Measurements from ENCODE around the gene USP14.

Gene USP14

GRCh38 chr18:199768-200167 lies 41.4 kb downstream of the USP14 start:
- no peak overlapping the region for H3K4me3 ChIP-seq (replicated peaks in 1 of 2; ENCODE audit: low read depth in 2 of 2, low read length in 2 of 2)
- no peak for DNase-seq (ENCODE audit: low read depth in 2 of 2)
- no peak for TF ChIP-seq CTCF (IDR thresholded peaks at IDR 0.05; ENCODE audit: low read depth, low read length)

GRCh38 chr18:210075-210474 lies 51.7 kb downstream of the USP14 start:
- H3K4me3 ChIP-seq (replicated peaks in 1 of 2; ENCODE audit: low read depth in 2 of 2, low read length in 2 of 2), result no peak overlapping the region
- no peak for TF ChIP-seq CTCF (IDR thresholded peaks at IDR 0.05; ENCODE audit: low read depth, low read length)
- no peak for DNase-seq (ENCODE audit: low read depth in 2 of 2)

- H3K4me3 ChIP-seq (replicated peaks in 1 of 2; ENCODE audit: low read depth in 2 of 2, low read length in 2 of 2), result no peak overlapping the region
- no peak for TF ChIP-seq CTCF (IDR thresholded peaks at IDR 0.05; ENCODE audit: low read depth, low read length)
- no peak for DNase-seq (ENCODE audit: low read depth in 2 of 2)
Observed at GRCh38 chr18:210733-211132, 52.4 kb downstream of the USP14 start.

- no peak for DNase-seq (ENCODE audit: low read depth in 2 of 2)
- no peak for TF ChIP-seq CTCF (IDR thresholded peaks at IDR 0.05; ENCODE audit: low read depth, low read length)
- no peak overlapping the region for H3K4me3 ChIP-seq (replicated peaks in 1 of 2; ENCODE audit: low read depth in 2 of 2, low read length in 2 of 2)
Observed at GRCh38 chr18:211582-211981, 53.2 kb downstream of the USP14 start.

GRCh38 chr18:212780-213179 lies 54.4 kb downstream of the USP14 start:
- DNase-seq (ENCODE audit: low read depth in 2 of 2), result peak; percentile 5 to 13
- peak; percentile 26 for TF ChIP-seq CTCF (IDR thresholded peaks at IDR 0.05; ENCODE audit: low read depth, low read length)
- no peak overlapping the region for H3K4me3 ChIP-seq (replicated peaks in 1 of 2; ENCODE audit: low read depth in 2 of 2, low read length in 2 of 2)

- TF ChIP-seq CTCF (IDR thresholded peaks at IDR 0.05; ENCODE audit: low read depth, low read length), result no peak
- no peak overlapping the region for H3K4me3 ChIP-seq (replicated peaks in 1 of 2; ENCODE audit: low read depth in 2 of 2, low read length in 2 of 2)
- no peak for DNase-seq (ENCODE audit: low read depth in 2 of 2)
Observed at GRCh38 chr18:213505-213904, 55.1 kb downstream of the USP14 start.

GRCh38 chr18:213966-214365 lies 55.6 kb downstream of the USP14 start:
- TF ChIP-seq CTCF (IDR thresholded peaks at IDR 0.05; ENCODE audit: low read depth, low read length), result no peak
- DNase-seq (ENCODE audit: low read depth in 2 of 2), result no peak
- no peak overlapping the region for H3K4me3 ChIP-seq (replicated peaks in 1 of 2; ENCODE audit: low read depth in 2 of 2, low read length in 2 of 2)
